HG03066 (cell line): ENCODE measurements around the gene IKZF1.

Experiments used
- ATAC-seq: cut with Tn5 transposase; IDR thresholded peaks from one replicate; pipeline ENCODE4 v1.9.1; 2021; ENCODE audit warnings: low read depth; ENCODE audit not compliant: unreplicated experiment

The IKZF1 gene

DNA sequence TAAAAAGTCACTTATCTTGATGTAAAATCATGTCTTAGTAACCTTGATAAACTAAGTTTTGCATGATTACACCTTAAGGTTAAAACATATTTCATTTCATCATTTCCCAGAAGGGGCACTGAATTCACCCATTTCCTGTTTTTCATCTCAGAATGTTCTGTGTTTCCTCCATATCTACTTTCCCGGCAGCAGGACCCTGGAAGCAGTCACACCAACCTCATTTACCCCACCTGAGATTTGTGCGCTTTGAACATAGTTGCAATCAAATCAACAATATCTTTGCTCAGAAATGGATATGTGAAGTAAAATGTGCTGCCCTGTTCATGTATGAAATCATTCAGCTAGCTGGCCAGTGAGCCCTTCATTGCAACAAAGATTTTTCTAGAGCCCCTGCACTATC, 46.8 kb downstream of the IKZF1 start:
- no peak for ATAC-seq

DNA sequence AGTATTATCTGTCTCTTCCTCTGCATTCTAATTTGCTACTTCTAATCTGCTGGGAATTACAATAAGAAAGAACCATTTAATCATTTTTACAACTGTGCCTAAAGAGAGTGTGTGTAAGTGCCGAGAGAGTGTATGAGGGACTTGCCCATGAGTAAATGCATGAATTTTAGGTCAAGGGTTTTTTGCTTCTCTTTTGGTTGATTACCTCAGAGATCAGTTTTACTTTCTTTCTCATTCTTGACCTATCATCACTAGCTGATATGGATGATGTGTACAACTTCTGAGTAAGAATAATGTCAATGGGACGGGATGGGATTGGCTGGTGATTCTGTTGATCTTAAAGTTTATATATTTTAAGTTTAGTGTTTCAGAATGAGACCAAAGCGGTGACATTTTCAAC, 47.8 kb downstream of the IKZF1 start:
- peak; percentile 86 for ATAC-seq

DNA sequence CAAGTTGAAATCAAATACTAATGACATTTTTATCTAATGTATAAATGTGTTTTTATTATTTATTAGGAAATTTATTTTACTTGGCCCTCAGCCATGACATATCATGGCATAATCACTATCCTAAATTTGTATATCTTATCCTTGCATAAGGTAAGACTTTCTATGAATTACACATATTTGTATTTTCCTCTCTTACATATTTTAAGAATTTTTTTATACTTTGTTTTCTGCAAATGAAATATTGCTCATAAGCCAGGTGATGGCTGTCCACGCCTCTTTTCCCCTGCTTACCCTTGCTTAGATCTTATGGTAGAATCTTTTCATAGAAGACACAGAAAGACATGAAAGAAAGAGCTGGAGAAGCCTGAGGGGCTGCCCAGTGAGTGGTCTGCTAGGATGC, 48.2 kb downstream of the IKZF1 start:
- ATAC-seq, result no peak

DNA sequence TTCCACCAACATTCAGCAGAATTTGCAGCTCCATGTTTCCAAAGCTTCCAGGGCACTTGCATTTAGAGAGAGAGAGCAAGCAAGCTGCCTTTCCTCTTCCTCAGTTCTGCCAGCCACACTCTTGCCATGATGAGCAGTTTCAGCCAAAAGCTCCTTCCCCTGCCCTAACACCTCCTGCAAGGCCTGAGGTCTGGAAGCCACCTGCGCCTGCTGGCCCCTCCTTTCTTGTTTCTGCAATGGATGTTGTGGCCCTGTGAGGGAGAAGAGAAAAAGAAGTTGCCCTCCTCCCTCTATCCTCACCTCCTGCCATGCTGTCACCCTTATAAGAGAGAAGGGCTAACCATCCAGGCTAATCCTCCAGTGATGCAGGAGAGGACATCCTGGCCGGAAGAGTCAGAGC, 48.7 kb downstream of the IKZF1 start:
- no peak for ATAC-seq

DNA sequence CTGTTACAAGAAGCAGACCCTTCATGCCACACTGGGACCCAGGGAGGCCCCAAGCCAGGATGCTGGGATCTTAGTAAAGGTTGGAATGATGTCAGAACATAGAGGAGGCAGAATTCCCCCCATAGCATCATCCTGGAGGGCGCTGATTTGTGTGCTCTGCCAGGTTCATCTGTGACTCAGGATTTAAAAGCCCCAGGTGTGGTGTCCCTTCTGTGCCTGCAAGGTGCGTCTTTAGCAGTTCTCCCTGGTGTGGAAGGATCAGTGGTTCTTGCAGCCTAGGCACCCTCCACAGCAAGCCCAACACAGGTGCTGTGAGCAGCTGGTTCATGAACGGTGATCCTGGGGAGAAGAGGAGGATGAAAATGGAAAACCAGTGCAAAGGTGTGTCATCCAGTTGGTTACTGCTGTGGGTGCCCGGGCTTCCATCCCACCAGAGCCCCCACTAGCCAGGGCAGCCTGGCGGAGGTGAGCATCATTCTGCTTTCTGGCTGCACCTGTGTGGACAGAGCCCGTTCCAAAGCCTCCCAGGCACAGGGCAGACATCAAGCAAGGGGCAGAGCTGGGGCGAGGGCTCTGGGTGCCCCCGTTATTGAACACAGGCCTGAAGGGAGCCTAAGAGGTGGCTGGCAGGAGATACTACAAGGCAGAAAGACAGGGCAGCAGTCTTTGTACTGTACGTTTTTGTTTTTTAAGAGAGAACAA, 49.5 kb downstream of the IKZF1 start:
- ATAC-seq, result no peak

DNA sequence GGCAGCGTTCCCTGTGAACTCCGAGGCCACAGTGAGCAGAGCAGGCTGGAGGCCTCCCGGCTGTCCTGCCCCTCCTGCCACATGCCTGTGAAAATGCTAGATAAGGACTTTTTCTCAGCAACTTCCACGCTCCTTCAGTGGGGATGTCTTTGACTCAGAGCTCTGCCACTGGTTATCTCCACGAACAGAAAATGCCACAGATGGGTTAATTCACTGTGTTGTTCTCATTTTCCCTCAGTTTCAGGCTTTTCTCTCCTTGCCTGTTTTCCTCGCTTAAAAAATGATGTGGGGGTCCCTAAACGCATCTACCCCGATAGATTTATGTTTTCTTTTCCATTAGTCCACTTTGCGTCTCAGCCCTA, 51.3 kb downstream of the IKZF1 start:
- ATAC-seq, result no peak

DNA sequence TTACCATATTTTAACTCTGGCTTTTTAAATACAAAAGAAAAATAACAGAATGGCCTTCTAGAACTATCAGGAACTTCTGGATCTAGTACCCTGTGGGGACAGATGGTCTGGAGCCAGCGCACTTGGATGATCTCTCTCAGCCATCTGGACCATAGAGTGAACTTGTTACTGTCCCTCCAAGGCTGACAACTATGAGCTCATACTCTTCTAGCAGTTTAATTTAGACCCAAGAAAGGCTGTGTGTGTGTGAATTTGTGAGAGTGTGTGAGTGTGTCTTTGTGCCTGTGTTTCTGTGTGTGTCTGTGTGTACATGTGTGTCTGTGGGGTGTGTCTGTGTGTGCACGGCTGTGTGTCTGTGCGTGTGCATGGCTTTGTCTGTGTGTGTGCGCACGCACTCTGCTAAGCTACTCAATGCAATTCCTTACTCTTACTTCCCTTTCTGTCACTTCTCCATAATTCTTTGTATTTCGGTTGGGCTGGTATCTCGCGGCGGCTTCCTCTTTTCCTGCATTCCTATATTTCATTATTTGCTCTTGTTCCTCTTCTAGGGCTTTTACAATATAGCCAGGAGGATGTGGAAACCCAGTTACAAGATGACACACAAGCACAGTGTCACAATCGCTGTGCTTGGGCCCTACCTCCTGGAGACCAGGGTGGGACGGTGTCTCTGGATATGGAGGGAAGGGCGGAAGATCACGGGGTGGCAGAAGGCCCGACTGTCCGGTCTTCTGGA, 51.9 kb downstream of the IKZF1 start:
- ATAC-seq, result no peak

DNA sequence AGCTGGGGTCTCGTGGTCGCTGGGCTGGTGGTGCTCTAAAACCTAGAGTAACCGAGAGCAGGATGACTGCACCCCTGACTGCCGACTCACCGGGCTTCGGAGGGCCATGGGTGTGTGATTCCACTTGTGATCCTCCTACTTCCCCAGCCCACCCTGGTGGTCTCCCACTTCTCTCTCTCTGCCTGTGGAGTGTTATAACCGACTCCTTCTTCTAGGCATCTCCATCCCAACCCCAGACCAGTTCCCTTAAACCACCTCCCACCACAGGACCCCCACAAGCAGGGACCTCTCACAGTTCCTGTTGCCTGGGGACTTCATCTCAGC, 52.4 kb downstream of the IKZF1 start:
- no peak for ATAC-seq

DNA sequence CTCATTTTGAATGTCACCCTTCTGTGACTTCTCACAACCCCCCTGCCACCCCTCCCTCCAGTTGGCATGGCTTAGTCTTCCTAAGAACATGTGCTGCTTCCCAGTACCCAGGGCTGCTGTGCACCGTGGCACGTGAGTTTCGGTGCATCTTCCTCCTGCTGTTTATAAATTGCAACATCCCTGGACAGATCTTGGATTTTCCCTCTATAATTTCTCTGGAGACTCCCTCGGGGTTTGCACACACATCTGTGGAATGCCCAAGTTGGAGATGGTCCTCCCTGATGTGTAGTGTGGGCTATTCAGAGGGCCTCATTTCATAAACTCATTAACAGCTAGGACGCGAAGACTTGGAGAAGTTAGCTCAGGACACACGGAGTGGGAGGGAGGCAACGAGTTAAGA, 52.9 kb downstream of the IKZF1 start:
- no peak for ATAC-seq

DNA sequence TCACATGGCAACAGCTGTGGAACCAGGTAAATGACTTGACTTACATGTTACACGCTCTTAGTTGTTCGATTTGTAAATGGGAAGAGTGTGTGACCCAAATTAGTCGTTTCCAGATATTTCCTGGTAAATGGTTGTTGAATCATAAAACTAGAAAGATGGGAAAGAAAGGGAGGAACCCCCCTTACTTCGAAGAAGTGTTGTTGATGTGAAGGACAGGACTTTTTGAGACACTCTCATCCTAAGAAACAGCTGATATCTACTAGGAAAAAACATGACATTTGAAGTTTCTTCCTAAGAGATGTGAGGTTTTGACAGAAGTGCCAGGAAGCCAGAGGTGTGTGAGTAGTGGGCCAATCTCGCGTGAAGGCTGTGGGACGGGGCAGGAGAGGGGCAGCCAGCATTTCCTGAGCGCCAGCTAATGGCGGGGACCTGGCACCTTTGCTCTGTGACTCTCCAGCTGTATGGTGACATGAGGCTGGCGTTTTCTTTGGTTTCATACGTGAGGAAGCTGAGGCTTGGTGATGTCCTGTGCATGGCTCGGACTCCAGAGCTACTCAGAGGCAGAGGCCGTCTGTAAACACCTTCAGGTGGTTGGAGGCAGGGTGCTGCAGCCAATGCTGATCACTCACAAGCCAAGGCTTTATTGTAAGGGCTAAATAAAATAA, 53.7 kb downstream of the IKZF1 start:
- ATAC-seq, result no peak

DNA sequence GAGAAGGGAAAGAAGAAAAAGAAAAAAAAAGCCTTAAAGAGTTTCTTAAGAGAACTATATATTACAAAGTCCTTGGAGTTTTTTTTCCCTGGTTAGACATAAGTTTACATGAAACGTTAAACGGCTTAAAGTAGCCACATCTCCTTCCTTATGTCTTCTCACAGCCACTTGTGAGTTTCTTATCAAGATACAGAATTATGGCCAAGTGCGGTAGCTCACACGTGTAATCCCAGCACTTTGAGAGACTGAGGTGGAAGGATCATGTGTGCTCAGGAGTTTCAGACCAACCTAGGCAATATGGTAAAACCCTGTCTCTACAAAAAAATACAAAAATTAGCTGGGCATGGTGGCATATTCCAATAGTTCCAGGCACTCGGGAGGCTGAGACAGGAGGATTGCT, 54.3 kb downstream of the IKZF1 start:
- ATAC-seq, result no peak

DNA sequence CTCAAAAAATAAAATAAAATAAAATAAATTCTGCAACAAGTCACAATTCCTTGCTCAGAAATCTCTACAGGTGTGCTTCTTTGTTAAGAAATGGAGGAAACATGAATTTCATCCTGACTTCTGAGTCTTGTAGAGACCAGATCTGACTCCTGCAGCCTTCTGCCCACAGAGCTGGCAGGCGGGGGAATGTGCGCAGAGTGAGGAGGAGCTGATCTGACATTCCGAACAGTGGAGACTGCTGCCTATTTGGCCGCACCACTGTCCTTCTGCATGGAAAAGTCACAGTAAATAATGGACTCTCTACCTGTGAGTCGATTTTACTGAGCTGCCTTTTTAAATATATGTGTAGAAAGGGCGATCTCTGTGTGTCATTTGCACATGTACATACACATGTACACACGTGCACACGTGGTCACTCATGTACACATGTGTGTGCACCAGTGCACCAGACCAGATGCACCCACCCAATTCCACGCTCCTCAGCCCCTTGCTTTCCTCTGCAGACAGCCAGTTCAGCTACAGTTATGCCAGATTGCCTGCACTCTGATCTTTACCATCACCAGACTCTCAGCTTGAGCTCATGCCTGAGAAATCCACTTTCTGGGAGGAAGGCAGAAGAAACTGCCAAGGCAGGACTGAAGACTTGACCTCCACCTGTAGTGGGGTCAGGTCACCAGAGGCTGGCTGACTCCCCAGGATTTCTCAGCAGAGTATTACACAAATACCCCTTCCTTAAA, 54.9 kb downstream of the IKZF1 start:
- no peak for ATAC-seq

DNA sequence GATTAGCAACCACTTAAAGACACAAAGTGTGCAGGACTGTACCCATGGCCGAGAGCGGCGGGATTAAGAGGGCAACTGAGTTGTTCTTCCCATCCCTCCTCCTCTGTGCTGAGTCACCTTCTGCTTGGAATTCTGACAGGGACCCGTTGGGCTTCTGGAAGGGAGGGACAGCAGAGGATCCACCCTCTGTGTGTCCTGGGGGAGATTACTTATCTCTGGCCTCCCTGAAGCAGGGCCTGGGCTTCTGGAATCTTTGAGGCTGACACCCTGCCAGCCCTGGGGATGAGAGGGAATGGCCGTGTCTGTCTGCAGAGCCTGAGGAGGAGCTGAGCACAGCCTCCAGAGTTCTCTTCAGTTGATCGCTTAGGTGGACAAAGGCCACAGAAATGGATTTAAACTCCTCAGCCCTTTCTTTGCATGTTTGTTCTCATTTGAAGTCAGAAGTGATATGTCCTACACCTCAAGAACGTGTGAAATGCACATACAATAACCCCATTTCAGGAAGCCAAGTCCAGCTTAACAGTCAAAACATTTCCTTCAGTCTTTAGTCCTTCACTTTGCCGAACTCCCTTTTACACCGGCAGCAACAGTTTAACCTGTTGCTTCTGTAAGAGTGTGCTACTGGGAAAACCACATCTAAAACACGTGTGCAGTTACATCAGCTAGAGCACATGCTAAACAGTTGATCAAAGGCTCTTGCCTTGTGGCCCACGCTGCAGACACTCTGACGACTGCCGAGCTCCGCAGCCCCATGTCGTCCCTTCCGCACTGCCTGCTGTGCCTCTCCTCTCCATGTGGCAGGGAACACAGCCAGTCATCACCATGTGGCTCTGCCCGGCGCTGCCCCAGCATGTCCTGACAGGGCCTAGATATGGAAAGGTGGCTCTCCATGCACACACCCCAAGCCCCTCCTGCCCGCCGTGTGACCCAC, 55.7 kb downstream of the IKZF1 start:
- ATAC-seq, result no peak

DNA sequence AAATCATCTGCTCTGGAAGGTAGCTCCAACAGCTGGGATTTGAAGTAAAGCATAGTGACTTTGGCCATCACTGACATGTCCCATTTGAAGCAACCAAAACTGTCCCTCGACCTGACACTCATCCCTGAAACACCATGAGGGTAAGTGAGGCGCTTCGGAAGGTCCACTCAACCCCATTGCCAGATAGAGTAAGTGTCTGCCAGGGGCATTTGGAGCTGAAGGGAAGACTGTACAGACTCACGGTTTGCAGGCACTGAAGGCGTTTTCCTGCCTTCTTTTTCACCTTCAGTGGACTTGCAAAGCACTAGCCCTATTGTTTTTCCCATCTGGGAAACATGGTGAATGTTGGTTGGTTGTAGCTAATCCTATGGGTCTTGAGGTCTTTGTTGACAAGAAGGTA, 57.6 kb downstream of the IKZF1 start:
- no peak for ATAC-seq

DNA sequence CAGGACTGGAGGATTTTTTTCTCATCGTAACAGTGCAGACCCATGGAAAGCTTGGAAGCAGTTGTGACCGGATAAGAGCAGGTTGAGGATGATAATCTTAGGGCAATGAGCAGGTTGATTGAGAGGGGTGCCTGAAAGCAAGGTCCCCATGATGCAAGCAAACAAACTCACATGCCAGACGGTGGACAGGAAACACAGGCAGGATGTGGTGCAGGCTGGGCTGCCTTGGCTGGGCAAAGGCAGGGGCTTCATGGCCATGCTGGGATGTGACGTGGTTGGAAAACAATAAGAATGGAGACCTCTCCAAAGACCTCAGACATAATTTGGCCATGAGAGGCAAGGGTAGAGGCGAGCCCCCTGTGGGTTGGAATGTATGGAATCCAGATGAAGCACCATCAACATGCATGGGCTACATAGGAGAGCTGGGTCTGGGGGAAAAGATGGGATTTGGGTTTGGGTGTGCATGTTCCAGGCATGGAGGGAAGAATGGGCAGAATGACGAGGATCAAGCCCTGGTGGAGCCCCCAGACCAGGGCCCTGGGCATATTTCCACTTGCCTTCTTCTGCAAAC, 58.3 kb downstream of the IKZF1 start:
- ATAC-seq, result no peak

DNA sequence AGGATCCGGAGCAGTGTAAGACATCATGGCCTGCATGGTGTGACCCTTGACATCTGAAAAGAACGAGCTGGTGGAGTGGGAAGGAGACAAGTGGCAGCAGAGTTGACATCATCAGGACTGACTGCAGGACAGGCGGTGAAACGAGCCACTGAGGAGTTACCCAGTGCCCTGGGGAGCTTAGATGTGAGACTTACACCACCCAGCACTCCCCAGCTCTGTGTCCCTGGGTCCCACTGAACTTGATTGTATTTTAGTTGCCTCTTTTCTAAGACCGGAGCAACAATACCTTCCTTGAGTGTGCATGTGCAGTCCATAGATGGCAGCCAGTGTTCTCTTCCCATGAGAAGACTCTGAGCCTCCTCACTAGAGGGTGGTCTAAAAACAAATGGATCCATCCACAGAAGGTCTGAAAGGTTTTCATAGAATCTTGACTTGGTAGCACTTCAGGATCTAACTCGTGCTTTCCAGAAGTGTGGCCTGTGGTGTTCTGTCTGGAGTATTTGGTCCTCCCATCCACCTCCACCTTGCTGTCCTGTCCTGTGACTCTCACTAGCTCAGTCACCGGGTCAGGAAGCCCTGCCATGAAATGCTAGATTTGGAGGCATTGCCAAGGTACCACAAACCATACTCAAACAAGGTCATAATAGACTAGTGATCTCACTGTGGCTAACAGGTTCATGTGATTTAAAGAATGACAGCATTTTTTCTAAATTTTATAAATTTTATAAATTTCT, 59.0 kb downstream of the IKZF1 start:
- no peak for ATAC-seq

DNA sequence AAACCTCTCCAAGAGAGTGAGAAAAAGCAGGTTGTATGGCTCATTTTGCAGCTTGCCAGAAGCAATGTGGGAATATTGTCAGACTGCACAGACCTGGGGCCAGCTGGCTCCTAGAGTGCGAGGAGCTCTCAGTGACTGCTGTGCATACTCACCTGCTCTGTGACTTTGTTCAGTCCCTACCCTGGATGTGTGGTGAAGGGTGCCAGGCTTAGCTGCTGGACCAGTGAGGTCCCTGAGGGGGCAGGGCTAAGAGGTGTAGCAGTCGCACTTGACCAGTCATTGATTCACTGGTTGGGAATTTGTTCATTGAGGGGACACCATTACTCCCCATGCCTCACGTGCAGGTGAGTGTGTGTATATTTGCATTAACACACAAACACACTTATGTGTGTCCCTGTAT, 60.1 kb downstream of the IKZF1 start:
- no peak for ATAC-seq

DNA sequence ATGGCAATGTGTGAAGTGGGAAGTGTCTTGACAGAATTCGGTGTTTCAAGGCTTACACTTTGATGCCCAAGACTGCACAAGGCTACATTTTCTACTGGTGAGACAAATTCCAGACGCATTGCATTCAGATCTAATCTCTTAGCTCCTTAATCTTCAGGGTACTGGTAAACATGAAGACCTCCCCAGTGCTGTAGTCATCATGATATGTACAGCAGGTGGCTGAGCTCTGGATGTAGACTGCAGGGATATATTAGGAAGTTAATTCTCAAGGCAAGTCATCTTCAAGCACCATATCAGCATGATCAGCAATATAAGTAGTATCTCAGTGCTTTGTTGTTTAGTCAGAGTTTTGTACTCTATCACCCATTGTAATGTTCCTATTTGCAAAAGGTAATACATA, 61.8 kb downstream of the IKZF1 start:
- no peak for ATAC-seq

DNA sequence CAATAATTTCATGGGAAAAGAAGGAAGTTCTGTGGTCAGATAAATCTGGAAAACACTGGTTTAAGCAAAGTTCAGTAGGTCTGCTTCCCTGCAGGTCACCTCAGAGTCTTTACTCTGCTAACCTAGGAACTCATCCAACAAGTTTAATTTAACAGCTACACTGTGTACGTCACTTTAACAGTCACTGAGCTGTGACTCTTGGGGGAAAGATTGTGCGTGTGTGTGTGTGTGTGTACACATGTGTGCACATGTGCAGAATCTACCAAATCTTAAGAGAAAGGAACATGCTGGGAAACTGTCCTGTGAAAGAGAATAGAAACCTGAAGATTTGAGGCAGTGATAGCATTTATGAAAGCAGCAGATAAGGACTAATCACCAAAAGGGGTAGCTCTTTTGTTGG, 62.6 kb downstream of the IKZF1 start:
- no peak for ATAC-seq
